ENCODE results near the gene CYP27B1.

Gene CYP27B1

DNA sequence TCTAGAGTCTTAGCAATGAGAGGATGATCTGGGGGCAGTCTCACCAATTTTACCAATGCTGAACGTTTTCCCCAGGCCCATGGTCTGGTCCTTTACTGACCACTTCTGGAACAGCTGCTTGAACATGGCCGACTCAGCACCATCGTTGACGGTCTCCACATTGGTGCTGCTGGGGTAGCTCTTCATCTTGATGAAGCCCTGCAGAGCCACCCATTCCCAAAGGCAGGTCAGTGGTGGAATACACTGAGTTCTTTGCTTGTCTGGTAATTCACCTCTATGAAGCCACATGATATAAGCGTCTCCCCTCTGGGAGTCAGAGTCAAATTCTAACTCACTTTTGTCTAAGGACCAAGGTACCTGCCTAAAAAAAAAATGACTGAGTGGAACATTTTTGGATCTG, 41.5 kb upstream of the CYP27B1 start:
- 91 to 95% methylated on average over 5 of the region's 5 CpGs for whole genome bisulfite sequencing, 2 experiments (ENCODE audit: insufficient coverage in 2 of 2)
- Histone ChIP-seq H3K36me3 (ENCODE audit: control insufficient read depth, insufficient read depth, low read length) (peaks cover 26% of the 10 kb centered on the region), H3K9me3 (ENCODE audit: control insufficient read depth, low read length) (no peaks in the 10 kb centered on the region), H3K27ac (ENCODE audit: low read depth, low read length, severe bottlenecking) (no peak overlapping the region), H3K4me3 (ENCODE audit: extremely low read depth, insufficient read depth, low read length, poor library complexity, severe bottlenecking) (no peak overlapping the region), H3K4me1 (ENCODE audit: control insufficient read depth, insufficient read depth, low read length, poor library complexity, severe bottlenecking) (no peaks in the 10 kb centered on the region)

DNA sequence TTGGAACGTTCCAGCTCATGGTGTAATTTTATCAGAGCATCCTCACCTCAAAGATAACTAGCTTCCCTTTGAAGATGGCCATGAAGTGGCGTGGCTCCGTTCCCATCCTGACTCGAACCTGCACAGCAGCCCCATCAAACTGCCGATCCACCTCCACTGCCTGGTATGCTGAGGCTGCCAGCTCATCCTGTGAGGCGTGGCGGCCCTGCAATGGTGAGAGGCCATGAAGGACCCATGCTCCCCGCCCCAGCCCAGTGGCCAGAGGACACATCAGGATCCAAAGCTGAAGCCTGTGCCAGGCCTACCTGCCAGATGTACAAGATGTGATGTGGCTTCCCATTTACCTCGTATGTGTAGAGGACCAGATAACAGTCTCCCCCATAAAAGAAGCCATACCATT, 40.4 kb upstream of the CYP27B1 start:
- no peak overlapping the region for H3K4me3 ChIP-seq (ENCODE audit: extremely low read depth, insufficient read depth, low read length, poor library complexity, severe bottlenecking)
- 90 to 91% methylated on average over 8 to 9 of the region's 9 CpGs for whole genome bisulfite sequencing, 2 experiments (ENCODE audit: insufficient coverage in 2 of 2)
- H3K27ac ChIP-seq (ENCODE audit: low read depth, low read length, severe bottlenecking), result no peak overlapping the region
- no peaks in the 10 kb centered on the region for H3K9me3 ChIP-seq (ENCODE audit: control insufficient read depth, low read length)
- no peaks in the 10 kb centered on the region for H3K4me1 ChIP-seq (ENCODE audit: control insufficient read depth, insufficient read depth, low read length, poor library complexity, severe bottlenecking)
- H3K36me3 ChIP-seq (ENCODE audit: control insufficient read depth, insufficient read depth, low read length), result peaks cover 35% of the 10 kb centered on the region

DNA sequence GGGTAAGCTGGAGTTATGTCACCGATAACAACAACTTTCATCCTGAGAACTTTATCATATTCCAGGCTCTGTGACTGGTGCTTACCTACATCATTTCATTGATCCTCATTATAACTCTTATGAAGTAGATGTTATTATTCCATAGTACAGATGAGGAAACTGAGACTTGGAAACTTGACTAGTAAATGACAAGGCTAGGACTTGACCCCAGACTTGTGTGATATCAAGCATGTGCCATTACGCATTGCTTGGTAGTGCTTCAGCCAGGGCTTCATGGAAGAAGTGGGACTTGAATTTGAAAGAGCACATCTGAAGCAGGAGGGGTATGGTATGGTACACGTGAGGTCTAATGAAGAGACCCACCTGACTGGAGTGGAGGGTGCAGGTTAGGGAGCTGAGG, 39.8 kb upstream of the CYP27B1 start:
- Histone ChIP-seq H3K4me3 (ENCODE audit: extremely low read depth, insufficient read depth, low read length, poor library complexity, severe bottlenecking) (no peak overlapping the region), H3K9me3 (ENCODE audit: control insufficient read depth, low read length) (no peaks in the 10 kb centered on the region), H3K27ac (ENCODE audit: low read depth, low read length, severe bottlenecking) (no peak overlapping the region), H3K36me3 (ENCODE audit: control insufficient read depth, insufficient read depth, low read length) (peaks cover 38% of the 10 kb centered on the region), H3K4me1 (ENCODE audit: control insufficient read depth, insufficient read depth, low read length, poor library complexity, severe bottlenecking) (no peaks in the 10 kb centered on the region)
- 100% methylated on average over 2 of the region's 3 CpGs for WGBS, 2 experiments (ENCODE audit: insufficient coverage in 2 of 2)

DNA sequence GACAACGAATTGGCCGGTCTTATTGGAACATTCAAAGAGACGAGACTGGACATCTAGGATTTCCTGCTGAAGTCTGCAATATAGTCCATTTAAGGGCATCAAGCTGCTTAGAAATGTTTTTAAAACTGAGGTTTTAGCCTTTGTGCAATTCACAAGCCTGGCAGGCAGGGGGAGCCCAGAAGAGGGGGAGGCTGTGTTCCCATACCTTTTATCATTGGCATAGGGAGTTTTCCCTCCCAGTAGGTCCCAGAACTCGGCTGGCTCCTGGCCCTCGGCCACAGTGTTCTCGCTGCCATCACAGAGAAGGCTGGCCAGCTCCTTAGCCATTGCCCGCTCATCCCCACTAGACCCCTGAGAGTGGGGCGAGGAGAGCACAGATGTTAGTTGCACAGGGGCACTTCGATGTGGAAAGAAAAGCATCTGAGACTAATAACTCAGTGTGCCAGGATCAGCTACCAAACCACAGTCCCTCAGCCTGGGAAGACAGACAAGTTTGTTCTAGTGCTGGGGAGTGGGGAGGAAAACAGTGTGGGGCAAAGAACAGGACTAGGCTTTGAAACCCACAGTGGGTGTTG, 36.5 kb upstream of the CYP27B1 start:
- Histone ChIP-seq H3K4me3 (ENCODE audit: extremely low read depth, insufficient read depth, low read length, poor library complexity, severe bottlenecking) (no peak overlapping the region), H3K4me1 (ENCODE audit: control insufficient read depth, insufficient read depth, low read length, poor library complexity, severe bottlenecking) (no peaks in the 10 kb centered on the region), H3K9me3 (ENCODE audit: control insufficient read depth, low read length) (no peaks in the 10 kb centered on the region), H3K36me3 (ENCODE audit: control insufficient read depth, insufficient read depth, low read length) (peaks cover 56% of the 10 kb centered on the region), H3K27ac (ENCODE audit: low read depth, low read length, severe bottlenecking) (no peak overlapping the region)
- WGBS, 2 experiments (ENCODE audit: insufficient coverage in 2 of 2), result 53 to 65% methylated on average over 4 to 9 of the region's 9 CpGs

DNA sequence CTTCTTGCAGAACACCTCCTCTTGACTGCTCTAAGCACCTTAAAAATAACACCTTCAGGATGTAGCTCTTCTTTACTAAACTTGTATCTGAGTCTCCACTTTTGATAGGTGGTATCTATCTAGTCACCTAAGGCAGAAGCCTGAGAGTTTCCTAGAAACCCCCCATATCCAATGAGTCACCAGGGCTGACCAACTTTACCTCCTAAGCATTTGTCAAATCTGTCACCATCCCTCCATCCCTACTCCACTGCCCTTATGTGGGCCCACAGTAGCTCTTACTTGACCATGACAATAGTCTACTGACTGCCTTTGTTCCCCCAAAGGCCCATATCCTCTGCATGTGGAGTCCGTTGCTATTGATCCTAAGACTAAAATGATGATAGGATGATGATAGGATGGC, 35.7 kb upstream of the CYP27B1 start:
- WGBS, 2 experiments (ENCODE audit: insufficient coverage in 2 of 2), result no CpG with 5 or more reads among the region's 1 CpG
- H3K27ac ChIP-seq (ENCODE audit: low read depth, low read length, severe bottlenecking), result no peak overlapping the region
- H3K4me3 ChIP-seq (ENCODE audit: extremely low read depth, insufficient read depth, low read length, poor library complexity, severe bottlenecking), result no peak overlapping the region
- no peaks in the 10 kb centered on the region for H3K4me1 ChIP-seq (ENCODE audit: control insufficient read depth, insufficient read depth, low read length, poor library complexity, severe bottlenecking)
- H3K9me3 ChIP-seq (ENCODE audit: control insufficient read depth, low read length), result no peaks in the 10 kb centered on the region
- H3K36me3 ChIP-seq (ENCODE audit: control insufficient read depth, insufficient read depth, low read length), result peaks cover 53% of the 10 kb centered on the region

DNA sequence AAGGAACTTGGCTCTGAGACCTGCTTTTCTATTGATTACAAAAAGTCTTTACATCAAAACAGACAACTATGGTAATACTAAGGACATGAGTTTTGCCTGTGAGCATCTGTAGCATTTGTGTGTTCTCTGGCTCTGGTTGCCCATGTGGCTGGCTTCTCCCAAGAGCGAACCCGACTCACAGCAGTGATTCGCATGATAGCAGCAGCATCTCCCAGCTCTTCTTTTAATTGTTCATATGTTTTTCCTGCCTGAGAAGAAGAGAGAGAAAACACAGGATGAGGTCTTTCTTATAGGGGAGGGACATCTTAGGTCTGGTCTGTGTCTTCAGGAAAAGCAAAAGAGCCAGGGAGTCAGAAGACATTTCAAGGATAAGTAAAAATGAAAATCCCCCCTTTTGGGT, 34.1 kb upstream of the CYP27B1 start:
- 100% methylated on average over 2 of the region's 3 CpGs for WGBS, 2 experiments (ENCODE audit: insufficient coverage in 2 of 2)
- Histone ChIP-seq H3K27ac (ENCODE audit: low read depth, low read length, severe bottlenecking) (no peak overlapping the region), H3K36me3 (ENCODE audit: control insufficient read depth, insufficient read depth, low read length) (peaks cover 62% of the 10 kb centered on the region), H3K4me3 (ENCODE audit: extremely low read depth, insufficient read depth, low read length, poor library complexity, severe bottlenecking) (no peak overlapping the region), H3K9me3 (ENCODE audit: control insufficient read depth, low read length) (no peaks in the 10 kb centered on the region), H3K4me1 (ENCODE audit: control insufficient read depth, insufficient read depth, low read length, poor library complexity, severe bottlenecking) (no peaks in the 10 kb centered on the region)

DNA sequence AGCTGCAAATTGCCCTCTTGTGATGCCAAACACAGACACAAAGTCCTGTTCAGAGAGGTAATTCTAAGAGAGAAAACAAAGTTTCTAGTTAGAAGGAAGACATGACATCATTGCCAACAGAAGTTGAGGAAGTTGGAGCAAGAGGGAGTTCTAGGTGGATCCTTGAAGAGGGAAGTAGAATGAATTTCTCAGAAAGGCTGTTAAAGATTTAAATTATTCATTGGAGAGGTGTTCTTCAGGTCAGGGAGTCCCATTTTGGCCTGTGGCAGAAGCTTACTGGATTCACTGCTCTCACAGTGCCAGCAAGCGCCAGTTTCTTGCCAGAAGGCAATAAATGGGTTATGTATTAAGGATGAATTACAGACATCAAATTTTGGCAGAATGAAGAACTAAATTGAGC, 31.1 kb upstream of the CYP27B1 start:
- Histone ChIP-seq H3K4me1 (ENCODE audit: control insufficient read depth, insufficient read depth, low read length, poor library complexity, severe bottlenecking) (no peaks in the 10 kb centered on the region), H3K4me3 (ENCODE audit: extremely low read depth, insufficient read depth, low read length, poor library complexity, severe bottlenecking) (no peak overlapping the region), H3K36me3 (ENCODE audit: control insufficient read depth, insufficient read depth, low read length) (peaks cover 78% of the 10 kb centered on the region), H3K9me3 (ENCODE audit: control insufficient read depth, low read length) (no peaks in the 10 kb centered on the region), H3K27ac (ENCODE audit: low read depth, low read length, severe bottlenecking) (no peak overlapping the region)
- 100% methylated on average over 1 of the region's 1 CpG for WGBS, 2 experiments (ENCODE audit: insufficient coverage in 2 of 2)

DNA sequence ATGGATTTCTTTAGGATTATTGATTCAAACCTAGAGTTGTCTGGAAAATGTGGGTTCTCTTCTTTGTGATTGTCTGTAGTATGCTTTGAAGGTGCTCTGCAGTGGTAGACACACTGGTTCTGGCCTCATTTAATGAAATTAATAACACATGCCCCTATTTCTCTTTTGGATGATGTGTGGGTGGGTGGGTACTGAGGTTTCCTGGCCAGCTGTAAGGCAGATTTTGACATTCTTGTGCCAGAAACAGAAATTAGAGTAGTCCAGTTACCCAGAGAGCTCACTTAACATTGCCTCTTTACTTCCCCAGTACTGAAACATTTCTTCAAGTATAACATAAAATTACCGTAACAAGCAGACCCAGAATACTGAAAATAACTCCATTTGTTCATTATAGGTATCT, 30.1 kb upstream of the CYP27B1 start:
- Histone ChIP-seq H3K4me3 (ENCODE audit: extremely low read depth, insufficient read depth, low read length, poor library complexity, severe bottlenecking) (no peak overlapping the region), H3K4me1 (ENCODE audit: control insufficient read depth, insufficient read depth, low read length, poor library complexity, severe bottlenecking) (no peaks in the 10 kb centered on the region), H3K36me3 (ENCODE audit: control insufficient read depth, insufficient read depth, low read length) (peaks cover 78% of the 10 kb centered on the region), H3K9me3 (ENCODE audit: control insufficient read depth, low read length) (no peaks in the 10 kb centered on the region), H3K27ac (ENCODE audit: low read depth, low read length, severe bottlenecking) (no peak overlapping the region)
- WGBS, 2 experiments (ENCODE audit: insufficient coverage in 2 of 2), result no CpG with 5 or more reads among the region's 1 CpG

DNA sequence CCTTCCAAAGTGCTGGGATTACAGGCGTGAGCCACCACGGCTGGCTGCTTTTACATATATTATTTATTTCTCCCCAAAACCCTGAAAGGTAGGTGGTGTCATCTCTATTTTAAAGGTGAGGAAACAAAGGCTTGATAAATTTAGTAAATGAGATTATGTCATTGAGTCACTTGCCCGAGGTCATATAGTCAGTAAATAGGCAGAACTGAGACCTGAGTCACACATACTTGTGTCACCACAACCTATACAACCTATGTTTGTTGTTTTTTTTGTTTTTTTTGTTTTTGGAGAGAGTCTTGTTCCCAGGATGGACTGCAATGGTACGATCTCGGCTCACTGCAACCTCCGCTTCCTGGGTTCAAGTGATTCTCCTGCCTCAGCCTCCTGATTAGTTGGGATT, 28.5 kb upstream of the CYP27B1 start:
- H3K36me3 ChIP-seq (ENCODE audit: control insufficient read depth, insufficient read depth, low read length), result peaks cover 85% of the 10 kb centered on the region

DNA sequence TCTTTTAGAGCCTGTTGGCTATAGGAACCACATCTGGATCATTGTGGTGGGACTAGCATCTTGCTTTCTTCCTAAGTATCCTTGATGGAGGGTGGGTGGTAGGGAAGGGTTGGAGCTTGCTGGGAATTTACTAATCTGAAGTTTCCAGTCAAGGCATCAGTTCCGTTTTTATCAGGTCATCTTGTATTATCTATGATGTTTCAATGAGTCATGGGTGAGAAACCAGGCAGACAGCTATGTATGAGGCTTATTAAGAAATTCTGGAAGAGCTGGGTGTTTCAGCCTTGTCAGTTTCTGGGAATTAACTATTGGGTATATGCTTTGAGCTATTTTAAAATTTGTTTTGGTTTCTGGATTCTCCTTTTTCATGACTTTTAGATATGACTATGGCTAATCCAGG, 27.0 kb upstream of the CYP27B1 start:
- no peaks in the 10 kb centered on the region for H3K4me1 ChIP-seq (ENCODE audit: control insufficient read depth, insufficient read depth, low read length, poor library complexity, severe bottlenecking)
- WGBS, 2 experiments (ENCODE audit: insufficient coverage in 2 of 2), result 64 to 82% methylated on average over 1 of the region's 1 CpG
- H3K4me3 ChIP-seq (ENCODE audit: extremely low read depth, insufficient read depth, low read length, poor library complexity, severe bottlenecking), result no peak overlapping the region
- no peak overlapping the region for H3K27ac ChIP-seq (ENCODE audit: low read depth, low read length, severe bottlenecking)
- H3K36me3 ChIP-seq (ENCODE audit: control insufficient read depth, insufficient read depth, low read length), result peaks cover 84% of the 10 kb centered on the region
- H3K9me3 ChIP-seq (ENCODE audit: control insufficient read depth, low read length), result no peaks in the 10 kb centered on the region

More for the DNA sequence above, 28.5 kb upstream of the CYP27B1 start:
- 97% methylated on average over 3 of the region's 6 CpGs for WGBS, 2 experiments (ENCODE audit: insufficient coverage in 2 of 2)
- Histone ChIP-seq H3K4me1 (ENCODE audit: control insufficient read depth, insufficient read depth, low read length, poor library complexity, severe bottlenecking) (no peaks in the 10 kb centered on the region), H3K9me3 (ENCODE audit: control insufficient read depth, low read length) (no peaks in the 10 kb centered on the region), H3K4me3 (ENCODE audit: extremely low read depth, insufficient read depth, low read length, poor library complexity, severe bottlenecking) (no peak overlapping the region), H3K27ac (ENCODE audit: low read depth, low read length, severe bottlenecking) (no peak overlapping the region)

DNA sequence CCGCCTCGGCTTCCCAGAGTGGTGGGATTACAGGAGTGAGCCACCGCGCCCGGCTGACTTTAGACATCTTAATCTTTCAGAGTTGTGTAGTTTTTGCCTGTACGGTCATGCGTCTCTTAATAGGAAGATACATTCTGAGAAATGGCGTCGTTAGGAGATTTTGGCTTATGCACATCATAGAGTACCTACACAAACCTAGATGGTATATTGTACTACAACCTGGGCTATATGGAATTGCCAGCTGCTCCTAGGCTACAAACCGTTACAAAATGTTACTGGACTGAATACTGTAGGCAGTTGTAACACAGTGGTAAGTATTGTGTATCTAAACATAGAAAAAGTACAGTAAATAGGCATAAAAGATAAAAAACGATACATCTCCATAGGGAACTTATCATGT, 17.0 kb upstream of the CYP27B1 start:
- peaks cover 6% of the 10 kb centered on the region for H3K4me1 ChIP-seq (ENCODE audit: control insufficient read depth, insufficient read depth, low read length, poor library complexity, severe bottlenecking)

More for the DNA sequence above, 17.0 kb upstream of the CYP27B1 start:
- Histone ChIP-seq H3K9me3 (ENCODE audit: control insufficient read depth, low read length) (no peaks in the 10 kb centered on the region), H3K4me3 (ENCODE audit: extremely low read depth, insufficient read depth, low read length, poor library complexity, severe bottlenecking) (peak overlapping the region; percentile 99), H3K36me3 (ENCODE audit: control insufficient read depth, insufficient read depth, low read length) (peaks cover 56% of the 10 kb centered on the region), H3K27ac (ENCODE audit: low read depth, low read length, severe bottlenecking) (no peak overlapping the region)
- 97 to 100% methylated on average over 5 to 8 of the region's 11 CpGs for WGBS, 2 experiments (ENCODE audit: insufficient coverage in 2 of 2)
